T-helper 1 cell treated with Interleukin-12 subunit alpha and Interleukin-12 subunit beta and Interleukin-4 antibody, amounts not matched to agents 30 μg/mL and 1 μg/mL, for 36 hours (primary cell): ENCODE measurements around the gene OXNAD1.

Experiments used
- H3K27ac Mint-ChIP-seq: one replicate; pipeline ENCODE4 v1.8.0; 2021; ENCODE audit warnings: mild to moderate bottlenecking, mixed read lengths
- H3K27me3 Mint-ChIP-seq: one replicate; pipeline ENCODE4 v1.8.0; 2021; ENCODE audit warnings: low read depth, mixed read lengths
- H3K36me3 Mint-ChIP-seq: one replicate; pipeline ENCODE4 v1.8.0; 2021; ENCODE audit warnings: low read depth, mixed read lengths
- H3K4me1 Mint-ChIP-seq: one replicate; pipeline ENCODE4 v1.8.0; 2021; ENCODE audit warnings: low read depth, mixed read lengths
- H3K4me3 Mint-ChIP-seq: one replicate; pipeline ENCODE4 v1.8.0; 2021; ENCODE audit warnings: mild to moderate bottlenecking, moderate library complexity, mixed read lengths
- H3K9me3 Mint-ChIP-seq: one replicate; pipeline ENCODE4 v1.8.0; 2021; ENCODE audit warnings: mixed read lengths

The OXNAD1 gene

DNA sequence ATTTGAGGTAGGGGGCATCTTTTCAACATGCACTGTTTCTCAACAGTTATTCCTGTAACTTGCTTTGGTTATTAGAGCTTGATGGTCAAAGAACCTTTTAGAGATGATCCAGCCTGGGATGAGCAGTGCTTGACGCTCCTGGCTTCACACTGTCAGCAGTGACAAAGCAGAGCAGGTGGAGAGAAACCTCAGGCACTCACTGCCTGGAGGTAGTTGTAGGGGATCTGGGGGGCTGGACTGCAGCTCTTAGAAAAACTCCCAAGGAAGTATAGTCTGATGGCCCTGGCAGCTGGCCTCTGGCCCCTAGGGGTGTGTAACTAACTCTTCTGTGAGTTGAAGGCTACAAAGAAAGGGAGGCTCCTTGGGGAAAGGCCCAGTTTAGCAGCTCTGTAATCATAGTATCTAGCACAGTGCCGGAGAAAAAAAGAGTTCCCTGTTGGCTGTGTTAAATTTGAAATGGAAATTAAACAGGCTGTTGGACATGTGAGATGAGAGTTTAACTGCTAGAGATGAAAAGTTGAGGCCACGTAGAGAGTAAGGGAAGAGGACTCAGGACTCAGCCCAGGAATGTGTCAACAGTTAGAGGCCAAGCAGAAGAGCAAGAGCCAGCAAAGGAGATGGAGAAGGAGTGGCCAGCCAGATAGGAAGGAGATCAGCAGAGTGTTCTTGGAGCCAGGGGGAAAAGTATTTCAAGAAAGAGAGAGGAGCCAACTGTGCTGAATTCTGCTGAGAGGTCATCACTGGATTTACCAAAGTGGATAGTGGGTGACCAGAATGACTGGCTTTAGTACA, 14.2 kb downstream of the OXNAD1 start:
- no peaks in the 10 kb centered on the region for H3K9me3 Mint-ChIP-seq
- peaks cover 21% of the 10 kb centered on the region for H3K36me3 Mint-ChIP-seq
- H3K27me3 Mint-ChIP-seq, result no peaks in the 10 kb centered on the region
- H3K4me1 Mint-ChIP-seq, result peaks cover 5% of the 10 kb centered on the region
- H3K27ac Mint-ChIP-seq, result no peak overlapping the region
- H3K4me3 Mint-ChIP-seq, result no peak overlapping the region

DNA sequence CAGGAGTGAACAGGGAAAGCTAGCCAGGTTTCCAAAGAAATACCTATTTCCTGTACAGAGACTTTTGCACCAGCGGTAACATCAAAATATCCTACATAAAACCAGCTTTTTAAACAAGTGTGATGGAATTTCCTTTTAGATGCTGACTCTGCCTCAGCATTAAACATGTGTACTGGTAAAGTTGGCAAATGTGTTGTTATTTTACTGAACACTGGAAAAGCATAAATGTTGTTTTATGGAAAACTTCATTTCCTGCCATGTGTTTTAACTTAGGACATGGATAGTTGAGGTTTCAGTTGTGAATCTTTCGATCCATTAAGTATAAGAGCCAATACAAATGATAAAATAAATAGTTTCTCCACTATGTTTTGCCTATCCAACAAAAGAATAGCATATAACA, 15.7 kb downstream of the OXNAD1 start:
- peaks cover 19% of the 10 kb centered on the region for H3K36me3 Mint-ChIP-seq
- no peaks in the 10 kb centered on the region for H3K9me3 Mint-ChIP-seq
- H3K4me1 Mint-ChIP-seq, result peaks cover 16% of the 10 kb centered on the region
- H3K4me3 Mint-ChIP-seq, result no peak overlapping the region
- no peak overlapping the region for H3K27ac Mint-ChIP-seq
- H3K27me3 Mint-ChIP-seq, result no peaks in the 10 kb centered on the region

DNA sequence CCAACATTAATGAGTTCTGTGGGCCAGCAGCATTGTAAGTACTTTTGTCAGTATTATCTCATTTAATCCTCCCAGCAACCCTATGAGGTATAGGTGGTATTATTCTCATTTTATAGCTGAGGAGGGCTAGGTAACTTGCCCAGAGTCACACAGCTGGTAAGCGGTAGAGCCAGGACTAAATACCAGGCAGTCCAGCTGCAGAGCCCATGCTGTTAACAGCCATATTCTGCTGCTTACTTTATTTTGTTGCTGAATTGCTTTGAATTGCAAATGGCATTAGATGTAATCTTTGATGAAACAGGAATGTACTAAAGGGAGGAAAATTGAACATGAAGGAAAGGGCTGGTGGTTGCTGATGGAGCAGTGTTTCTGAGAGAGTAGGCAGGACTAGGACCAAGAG, 19.6 kb downstream of the OXNAD1 start:
- Mint-ChIP-seq H3K9me3 (no peaks in the 10 kb centered on the region), H3K27me3 (no peaks in the 10 kb centered on the region), H3K36me3 (peaks cover 47% of the 10 kb centered on the region), H3K27ac (peak overlapping the region; percentile 95), H3K4me1 (peaks cover 33% of the 10 kb centered on the region), H3K4me3 (peak overlapping the region; percentile 89)

DNA sequence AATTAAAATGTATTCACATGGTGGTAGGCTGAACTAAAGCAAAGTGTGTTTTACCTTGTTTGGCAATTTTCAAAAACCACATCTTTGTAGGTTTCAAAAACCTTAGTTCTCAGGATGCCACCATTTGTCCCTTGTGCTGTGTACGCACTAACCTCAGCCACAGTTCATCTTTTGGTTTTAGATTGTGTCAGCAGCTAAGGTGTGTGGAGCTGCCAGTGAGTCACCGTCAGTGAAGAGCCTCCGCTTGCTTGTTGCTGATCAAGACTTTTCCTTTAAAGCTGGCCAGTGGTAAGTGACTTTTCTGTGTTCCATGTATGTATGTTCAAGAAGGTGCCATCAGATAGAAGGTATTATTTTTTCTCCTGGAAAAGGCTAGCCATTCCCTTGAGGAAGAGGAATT, 21.1 kb downstream of the OXNAD1 start:
- no peaks in the 10 kb centered on the region for H3K9me3 Mint-ChIP-seq
- peak overlapping the region; percentile 89 for H3K4me3 Mint-ChIP-seq
- H3K27me3 Mint-ChIP-seq, result no peaks in the 10 kb centered on the region
- H3K36me3 Mint-ChIP-seq, result peaks cover 52% of the 10 kb centered on the region
- peak overlapping the region; percentile 95 for H3K27ac Mint-ChIP-seq
- peaks cover 47% of the 10 kb centered on the region for H3K4me1 Mint-ChIP-seq

DNA sequence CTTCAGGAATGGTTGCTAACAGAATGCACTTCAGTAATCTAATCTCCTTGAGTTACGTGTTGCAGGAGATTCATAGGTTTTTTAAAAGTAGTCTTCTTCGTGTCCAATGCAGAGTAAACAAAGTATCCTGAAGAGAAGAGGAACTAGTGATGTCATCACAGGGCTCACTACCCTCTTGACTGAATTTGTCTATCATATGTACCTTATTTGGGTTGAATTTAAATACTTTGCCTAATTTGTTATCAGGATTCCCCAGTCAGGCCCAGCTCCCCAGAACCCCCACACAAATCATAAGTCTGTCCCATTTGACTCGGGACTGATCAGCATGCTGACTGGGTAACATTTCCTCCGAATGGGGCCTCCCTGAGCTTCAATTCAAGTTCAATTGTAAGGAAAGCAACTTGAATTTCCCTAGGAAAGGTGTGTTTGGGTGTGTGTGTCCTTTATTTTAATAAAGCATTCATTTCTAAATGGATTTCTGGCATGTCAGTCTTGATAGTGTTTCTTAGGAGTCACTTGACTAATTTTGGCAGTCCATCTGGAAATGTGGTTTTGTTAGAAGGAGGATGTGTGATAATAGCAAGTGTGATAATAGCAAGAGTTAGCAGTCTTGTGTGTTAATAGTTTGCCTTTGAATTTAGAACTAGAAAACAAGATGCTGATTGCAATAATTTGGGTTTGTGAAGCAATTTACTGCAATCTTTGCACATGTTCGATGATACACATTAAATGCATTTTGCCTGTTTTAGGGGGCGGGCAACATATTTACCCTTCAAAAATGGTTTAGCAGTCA, 21.9 kb downstream of the OXNAD1 start:
- peaks cover 53% of the 10 kb centered on the region for H3K4me1 Mint-ChIP-seq
- H3K27me3 Mint-ChIP-seq, result no peaks in the 10 kb centered on the region
- H3K4me3 Mint-ChIP-seq, result peak overlapping the region; percentile 89
- peak overlapping the region; percentile 95 for H3K27ac Mint-ChIP-seq
- H3K36me3 Mint-ChIP-seq, result peaks cover 58% of the 10 kb centered on the region
- H3K9me3 Mint-ChIP-seq, result no peaks in the 10 kb centered on the region

DNA sequence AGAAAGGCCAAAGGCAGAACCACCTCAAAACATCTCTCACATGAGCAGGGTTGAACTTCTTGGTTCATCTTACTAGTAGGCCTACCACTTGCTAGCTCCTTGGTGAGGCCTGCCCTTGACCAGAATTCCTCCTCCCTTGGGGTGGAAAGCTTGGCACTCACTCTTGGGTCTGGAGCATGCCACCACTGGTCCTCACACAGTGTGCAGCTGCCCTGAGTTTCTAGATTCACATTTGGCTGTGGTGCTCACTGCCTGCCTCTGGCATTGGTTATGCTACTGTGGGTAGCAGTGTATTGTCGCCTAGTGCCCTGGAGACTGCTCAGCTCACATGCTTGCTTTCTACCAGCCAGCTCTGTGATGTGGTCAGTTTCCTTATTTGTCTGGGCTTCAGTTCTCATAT, 23.7 kb downstream of the OXNAD1 start:
- peaks cover 53% of the 10 kb centered on the region for H3K36me3 Mint-ChIP-seq
- H3K4me3 Mint-ChIP-seq, result peak overlapping the region; percentile 89
- peak overlapping the region; percentile 92 for H3K27ac Mint-ChIP-seq
- H3K4me1 Mint-ChIP-seq, result peaks cover 59% of the 10 kb centered on the region
- no peaks in the 10 kb centered on the region for H3K27me3 Mint-ChIP-seq
- peaks cover 8% of the 10 kb centered on the region for H3K9me3 Mint-ChIP-seq

DNA sequence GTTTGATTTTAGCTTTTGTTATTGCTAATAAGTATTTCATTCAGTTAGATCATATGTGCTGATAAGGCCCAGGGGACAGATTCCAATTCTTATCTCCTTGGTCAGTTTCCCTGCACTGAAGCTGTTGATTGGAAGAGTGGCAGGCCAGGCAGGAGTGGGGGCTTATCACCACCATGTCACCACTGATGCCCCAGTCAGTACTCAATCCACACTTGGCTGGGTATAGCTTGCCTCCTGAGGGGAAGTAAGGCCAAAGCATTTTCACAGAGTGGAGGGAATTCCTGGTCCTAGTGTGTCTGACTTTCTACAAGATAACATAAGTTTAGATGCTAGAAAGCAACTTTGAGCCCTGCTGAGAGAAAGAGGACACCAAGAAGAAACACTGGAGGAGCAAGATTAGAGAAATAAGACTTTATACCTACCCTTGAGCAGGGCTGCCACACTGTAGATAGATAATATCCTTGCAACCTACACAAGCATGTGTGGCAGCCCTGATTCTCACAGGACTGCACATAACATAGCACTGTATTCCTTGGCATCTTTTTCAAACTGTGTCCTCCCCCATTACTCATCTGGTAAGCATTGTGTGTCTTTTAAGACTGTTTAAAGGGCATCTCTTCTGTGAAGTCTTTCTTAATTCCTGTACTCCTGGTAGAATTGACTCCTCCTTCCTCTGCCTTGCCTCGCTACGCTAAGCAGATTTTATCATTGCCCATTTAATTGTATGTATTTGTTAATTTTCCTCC, 24.3 kb downstream of the OXNAD1 start:
- Mint-ChIP-seq H3K27ac (peak overlapping the region; percentile 92), H3K9me3 (peaks cover 13% of the 10 kb centered on the region), H3K36me3 (peaks cover 57% of the 10 kb centered on the region), H3K4me3 (peak overlapping the region; percentile 89), H3K27me3 (no peaks in the 10 kb centered on the region), H3K4me1 (peaks cover 61% of the 10 kb centered on the region)

DNA sequence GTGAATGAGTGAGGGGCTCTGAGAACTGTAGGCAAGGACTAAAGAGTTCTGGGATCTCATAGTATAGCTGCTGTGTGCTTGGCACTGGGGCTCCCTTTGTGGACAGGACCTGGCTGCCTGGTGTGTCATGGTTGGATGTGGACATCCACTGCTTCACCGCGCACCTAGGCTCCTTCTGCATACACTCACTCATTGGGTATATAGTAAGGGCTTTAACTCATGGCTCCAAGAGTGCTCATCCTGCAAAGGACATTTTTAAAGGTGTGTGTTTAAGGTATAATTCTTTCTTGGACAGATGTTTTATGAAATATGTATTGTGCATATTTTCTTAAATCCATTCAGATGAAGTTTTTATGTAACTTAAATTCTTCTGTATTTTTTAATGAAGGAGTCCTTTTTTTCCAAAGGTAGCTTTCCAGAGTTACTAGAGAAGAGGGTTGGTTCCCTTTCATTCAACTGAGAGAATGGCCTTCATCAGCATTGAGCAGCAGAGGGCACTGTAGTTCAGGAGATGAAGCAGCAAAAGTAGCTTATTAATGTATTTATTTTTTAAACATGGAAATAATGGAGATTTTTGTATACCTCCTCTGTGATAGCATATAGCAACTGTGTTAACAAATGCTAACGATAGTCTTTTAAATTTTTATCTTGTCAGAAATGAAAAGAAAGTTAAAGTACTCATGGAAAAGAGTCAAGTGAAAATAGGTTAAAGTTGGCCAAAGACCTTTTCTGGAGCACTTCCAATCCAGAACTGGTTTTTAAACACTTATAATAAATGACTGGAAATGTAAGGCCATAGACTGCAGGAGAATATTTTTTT, 25.2 kb downstream of the OXNAD1 start:
- H3K27ac Mint-ChIP-seq, result peak overlapping the region; percentile 92
- peaks cover 58% of the 10 kb centered on the region for H3K4me1 Mint-ChIP-seq
- H3K9me3 Mint-ChIP-seq, result peaks cover 16% of the 10 kb centered on the region
- peak overlapping the region; percentile 89 for H3K4me3 Mint-ChIP-seq
- no peaks in the 10 kb centered on the region for H3K27me3 Mint-ChIP-seq
- peaks cover 61% of the 10 kb centered on the region for H3K36me3 Mint-ChIP-seq

DNA sequence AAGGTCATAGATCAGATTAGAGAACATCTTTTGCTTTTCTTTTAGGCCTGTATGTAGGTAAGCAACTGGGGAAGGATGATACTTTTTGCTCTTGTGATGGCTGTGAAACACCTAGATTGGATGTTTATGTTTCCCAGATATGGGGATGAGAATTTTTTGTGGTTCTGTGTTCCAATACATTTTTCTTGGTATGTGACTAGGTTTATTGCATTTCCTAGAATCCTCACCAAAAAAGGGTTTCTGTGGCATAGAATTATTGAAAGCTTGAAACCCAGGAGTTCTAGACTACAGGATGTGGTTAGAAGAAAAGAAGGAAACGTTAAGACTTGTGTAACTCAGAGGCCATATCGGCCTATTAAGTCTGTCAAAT, 25.8 kb downstream of the OXNAD1 start:
- Mint-ChIP-seq H3K4me1 (peaks cover 58% of the 10 kb centered on the region), H3K27ac (peak overlapping the region; percentile 92), H3K27me3 (no peaks in the 10 kb centered on the region), H3K4me3 (peak overlapping the region; percentile 89), H3K9me3 (peaks cover 16% of the 10 kb centered on the region), H3K36me3 (peaks cover 67% of the 10 kb centered on the region)

DNA sequence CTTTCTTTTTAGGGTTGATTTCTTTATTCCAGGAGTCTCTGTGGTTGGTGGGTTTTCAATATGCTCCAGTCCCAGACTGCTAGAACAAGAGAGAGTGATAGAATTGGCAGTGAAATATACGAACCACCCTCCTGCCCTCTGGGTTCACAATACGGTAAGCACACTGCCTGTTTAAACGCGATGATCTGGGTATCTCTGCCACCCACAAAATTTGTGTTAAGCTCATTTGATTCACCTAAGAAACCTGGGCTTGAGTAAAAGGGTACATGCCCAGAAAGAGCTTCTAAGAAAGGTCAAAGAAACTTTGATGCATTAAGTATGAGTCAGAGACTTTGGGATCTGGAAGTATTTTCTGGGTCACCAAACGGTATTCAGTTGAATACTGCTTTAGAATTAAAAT, 29.8 kb downstream of the OXNAD1 start:
- peak overlapping the region; percentile 53 for H3K4me3 Mint-ChIP-seq
- H3K4me1 Mint-ChIP-seq, result peaks cover 74% of the 10 kb centered on the region
- peak overlapping the region; percentile 50 for H3K27ac Mint-ChIP-seq
- no peaks in the 10 kb centered on the region for H3K27me3 Mint-ChIP-seq
- H3K9me3 Mint-ChIP-seq, result peaks cover 16% of the 10 kb centered on the region
- H3K36me3 Mint-ChIP-seq, result peaks cover 70% of the 10 kb centered on the region

DNA sequence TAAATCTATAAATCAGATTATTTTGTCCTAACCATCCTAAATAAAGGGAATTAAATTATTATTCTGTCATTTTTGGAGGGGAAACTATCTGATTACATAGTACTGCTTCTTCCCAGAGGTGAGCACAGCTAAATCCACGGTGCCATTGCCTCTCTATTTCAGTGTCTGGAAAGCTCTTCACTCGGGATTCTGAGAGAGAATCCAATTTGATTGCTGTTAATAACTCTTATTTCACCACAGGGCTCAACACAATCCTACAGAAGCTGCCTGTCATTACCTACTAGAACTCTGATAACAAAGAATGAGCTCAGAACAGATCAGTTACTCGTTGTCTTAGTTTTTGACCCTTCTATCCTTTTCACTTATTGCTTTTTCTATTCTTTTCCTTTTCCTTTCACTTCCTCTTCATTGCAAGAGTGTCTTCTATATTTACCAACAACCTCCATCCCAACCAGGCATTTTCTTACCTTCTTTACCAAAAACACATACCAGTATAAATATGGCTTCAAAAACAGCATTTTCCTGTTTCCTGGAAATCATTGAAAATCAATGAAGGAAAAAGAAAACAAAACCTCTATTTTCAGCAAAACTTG, 30.4 kb downstream of the OXNAD1 start:
- H3K27ac Mint-ChIP-seq, result peak overlapping the region; percentile 62
- peaks cover 68% of the 10 kb centered on the region for H3K36me3 Mint-ChIP-seq
- H3K4me1 Mint-ChIP-seq, result peaks cover 75% of the 10 kb centered on the region
- peaks cover 16% of the 10 kb centered on the region for H3K9me3 Mint-ChIP-seq
- H3K27me3 Mint-ChIP-seq, result no peaks in the 10 kb centered on the region
- peak overlapping the region; percentile 63 for H3K4me3 Mint-ChIP-seq

DNA sequence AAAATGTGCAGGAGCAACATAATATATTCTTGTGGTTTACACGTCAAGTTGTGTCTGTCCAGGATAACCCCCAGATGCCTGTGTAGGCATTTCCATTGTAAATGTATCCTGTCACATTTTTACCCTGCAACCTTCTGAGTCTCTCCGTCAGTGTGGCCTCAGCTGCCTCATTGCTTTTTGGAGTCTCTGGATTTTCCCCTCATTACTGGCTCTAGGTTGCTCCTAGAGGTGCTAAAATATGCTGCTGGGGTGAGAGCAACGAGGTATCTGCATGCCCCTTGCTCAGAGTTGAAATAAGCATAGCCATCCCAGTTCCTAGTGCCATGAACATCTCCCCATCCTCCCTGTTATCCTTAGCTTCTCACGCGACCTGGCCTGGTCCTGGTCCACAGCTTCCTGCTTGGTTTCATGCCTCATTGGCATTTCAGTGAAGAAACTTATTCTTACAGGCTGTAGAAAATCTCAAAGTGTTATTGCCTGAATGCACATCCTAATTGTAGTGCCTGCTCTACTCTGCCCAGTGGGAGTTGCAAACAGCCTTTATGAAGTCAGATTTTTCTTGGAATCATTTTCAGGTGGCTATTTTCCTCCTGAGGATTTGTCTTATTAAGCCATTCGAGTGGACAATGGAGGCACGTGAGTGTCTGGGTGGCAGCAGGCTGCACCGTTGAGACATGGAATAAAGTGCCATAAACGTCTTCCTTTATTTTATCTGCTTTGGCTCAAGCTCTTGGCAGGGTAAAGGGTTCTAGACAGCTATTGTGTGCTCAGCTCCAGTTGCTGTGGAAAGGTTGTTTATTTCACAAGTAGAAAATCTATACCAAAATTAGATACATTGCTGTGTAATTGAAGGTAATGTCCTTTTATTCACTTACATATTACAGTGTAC, 33.2 kb downstream of the OXNAD1 start:
- Mint-ChIP-seq H3K36me3 (peaks cover 79% of the 10 kb centered on the region), H3K4me3 (peak overlapping the region; percentile 66), H3K9me3 (peaks cover 12% of the 10 kb centered on the region), H3K4me1 (peaks cover 84% of the 10 kb centered on the region), H3K27ac (peak overlapping the region; percentile 82), H3K27me3 (no peaks in the 10 kb centered on the region)

DNA sequence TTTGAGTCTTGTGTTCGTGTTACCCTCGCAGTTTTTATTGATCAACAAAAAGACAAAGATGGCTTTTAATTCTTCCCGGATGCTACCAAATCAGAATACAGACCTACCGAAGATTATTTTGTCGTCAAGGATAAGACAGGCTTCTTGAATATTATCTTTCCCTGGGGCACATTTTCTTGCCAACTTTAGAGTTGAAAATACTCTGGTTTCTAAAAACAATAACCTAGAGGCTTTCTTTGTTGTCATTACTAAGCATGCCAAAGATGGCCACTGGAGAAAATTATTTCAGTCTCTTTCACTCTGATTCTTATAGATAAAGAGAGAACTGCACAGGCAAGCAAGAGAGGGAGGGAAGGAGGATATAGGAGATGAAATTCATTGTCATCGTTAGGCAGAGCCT, 33.9 kb downstream of the OXNAD1 start:
- Mint-ChIP-seq H3K36me3 (peaks cover 75% of the 10 kb centered on the region), H3K27ac (peak overlapping the region; percentile 82), H3K4me1 (peaks cover 80% of the 10 kb centered on the region), H3K27me3 (no peaks in the 10 kb centered on the region), H3K9me3 (peaks cover 6% of the 10 kb centered on the region), H3K4me3 (peak overlapping the region; percentile 66)
